WTC11 (cell line): ENCODE measurements around the gene PALB2. TPM values are rescaled to one million over a fixed set of nuclear protein-coding genes. Genes with fewer than 3 reads are reported as not detected.
"Not testable (repeated sequence)": the region's sequence is repeated elsewhere in the genome, so short reads cannot be mapped to it uniquely, and the experiment has no call there.

Source experiments
- ATAC-seq: fragments of 200-7000 bp; cut with Tn5 transposase; 2 replicates; pipeline ENCODE4 v1.10.0; 2021; ENCODE audit warnings: mild to moderate bottlenecking, moderate library complexity
- CTCF ChIA-PET: fragments of 300-600 bp; sonication (Branson Sonifier 250); formaldehyde crosslinking; loops from one replicate; lab custom pipeline; 2021; ENCODE audit warnings: antibody characterized with exemption; lab: Charles Lee
- POLR2A ChIA-PET: fragments of 350-600 bp; sonication (Branson Sonifier 250); formaldehyde crosslinking; loops from one replicate; lab custom pipeline; 2021; ENCODE audit warnings: antibody characterized with exemption; lab: Charles Lee
- DNase-seq: peaks from one replicate; pipeline ENCODE4 v3.0.0; 2021; ENCODE audit warnings: low spot score
- H3K27ac Mint-ChIP-seq: 2 replicates; pipeline ENCODE4 v1.8.0; 2021; ENCODE audit warnings: mixed read lengths
- H3K27me3 Mint-ChIP-seq: 2 replicates; pipeline ENCODE4 v1.8.0; 2021; ENCODE audit warnings: low read depth, mild to moderate bottlenecking, moderate library complexity, mixed read lengths
- H3K36me3 Mint-ChIP-seq: 2 replicates; pipeline ENCODE4 v1.8.0; 2021; ENCODE audit warnings: mixed read lengths
- H3K4me1 Mint-ChIP-seq: 2 replicates; pipeline ENCODE4 v1.8.0; 2022; ENCODE audit warnings: mixed read lengths
- H3K4me3 Mint-ChIP-seq: 2 replicates; pipeline ENCODE4 v1.8.0; 2021; ENCODE audit warnings: mild to moderate bottlenecking, moderate library complexity, mixed read lengths
- H3K9me3 Mint-ChIP-seq: 2 replicates; pipeline ENCODE4 v1.8.0; 2021; ENCODE audit warnings: mixed read lengths
- ARID4B ChIP-seq: sonication (generic); formaldehyde crosslinking; IDR thresholded peaks from 2 replicates; pipeline ENCODE4 v1.8.0; 2023; ENCODE audit warnings: missing genetic modification reagents, mild to moderate bottlenecking, borderline replicate concordance
- ATF1 ChIP-seq: sonication (generic); formaldehyde crosslinking; IDR thresholded peaks from 2 replicates; pipeline ENCODE4 v1.8.1; 2023; ENCODE audit warnings: mild to moderate bottlenecking, moderate library complexity, missing genetic modification reagents
- HMGXB4 ChIP-seq: sonication (generic); formaldehyde crosslinking; IDR thresholded peaks from 2 replicates; pipeline ENCODE4 v1.8.1; 2023; ENCODE audit warnings: mild to moderate bottlenecking, moderate library complexity, missing genetic modification reagents
- JUN ChIP-seq: sonication (generic); formaldehyde crosslinking; IDR thresholded peaks from 2 replicates; pipeline ENCODE4 v1.8.0; 2023; ENCODE audit warnings: mild to moderate bottlenecking, missing genetic modification reagents
- KAT7 ChIP-seq: sonication (generic); formaldehyde crosslinking; IDR thresholded peaks from 2 replicates; pipeline ENCODE4 v1.8.1; 2023; ENCODE audit warnings: missing genetic modification reagents, mild to moderate bottlenecking, borderline replicate concordance
- MLX ChIP-seq: sonication (generic); formaldehyde crosslinking; IDR thresholded peaks from 2 replicates; pipeline ENCODE4 v1.8.1; 2023; ENCODE audit warnings: mild to moderate bottlenecking, missing genetic modification reagents, moderate library complexity
- OVOL2 ChIP-seq: fragments of 250-450 bp; sonication (Bioruptor Pico); IDR thresholded peaks from 2 replicates; pipeline ENCODE4 v1.9.0; 2021; ENCODE audit warnings: mild to moderate bottlenecking, borderline replicate concordance
- PRDM15 ChIP-seq: sonication (generic); formaldehyde crosslinking; IDR thresholded peaks from 2 replicates; pipeline ENCODE4 v1.8.0; 2022; ENCODE audit warnings: missing genetic modification reagents
- ZBTB21 ChIP-seq: sonication (generic); formaldehyde crosslinking; IDR thresholded peaks from 2 replicates; pipeline ENCODE4 v1.8.1; 2023; ENCODE audit warnings: mild to moderate bottlenecking, missing genetic modification reagents, borderline replicate concordance
- ZNF121 ChIP-seq: sonication (generic); formaldehyde crosslinking; IDR thresholded peaks from 2 replicates; pipeline ENCODE4 v1.8.0; 2023; ENCODE audit warnings: missing genetic modification reagents
- ZNF219 ChIP-seq: sonication (generic); formaldehyde crosslinking; IDR thresholded peaks from 2 replicates; pipeline ENCODE4 v1.8.0; 2023; ENCODE audit warnings: missing genetic modification reagents, mild to moderate bottlenecking, borderline replicate concordance
- ZNF396 ChIP-seq: fragments of 250-450 bp; sonication (Bioruptor Pico); IDR thresholded peaks from 2 replicates; pipeline ENCODE4 v1.8.0; 2021; ENCODE audit warnings: mild to moderate bottlenecking, moderate library complexity, borderline replicate concordance
- ZNF416 ChIP-seq: fragments of 250-450 bp; sonication (Bioruptor Pico); IDR thresholded peaks from 2 replicates; pipeline ENCODE4 v1.9.0; 2021; ENCODE audit warnings: mild to moderate bottlenecking, inconsistent platforms
- total RNA-seq: library from RNA; stranded (reverse); gene quantifications from 3 replicates; pipeline ENCODE4 v1.2.3, GENCODE V29; 2021

The PALB2 gene
- total RNA-seq, 1 experiment from 2014 or later = 32.1 TPM

- TF ChIP-seq ZNF121 = peak; percentile 24; the same call in 1 of the 2 replicates
- CTCF ChIA-PET, H3K27ac Mint-ChIP-seq, DNase-seq, H3K4me1 Mint-ChIP-seq, H3K9me3 Mint-ChIP-seq, POLR2A ChIA-PET, ATAC-seq, H3K4me3 Mint-ChIP-seq, H3K27me3 Mint-ChIP-seq: not testable (repeated sequence)
- peaks cover 60% of the 10 kb centered on the region for H3K36me3 Mint-ChIP-seq
These were observed 9.2 kb downstream of the PALB2 start for GRCh38 chr16:23631874-23632273.

- H3K36me3 Mint-ChIP-seq = peaks cover 58% of the 10 kb centered on the region
- no peak for ATAC-seq
- H3K4me3 Mint-ChIP-seq = no peak overlapping the region
- no peak overlapping the region for H3K27ac Mint-ChIP-seq
- no peaks in the 10 kb centered on the region for H3K9me3 Mint-ChIP-seq
- no peaks in the 10 kb centered on the region for H3K4me1 Mint-ChIP-seq
- DNase-seq = no peak
- CTCF ChIA-PET = no interaction called here
- H3K27me3 Mint-ChIP-seq = no peaks in the 10 kb centered on the region
- POLR2A ChIA-PET = no interaction called here
- TF ChIP-seq ATF1 (CRISPR knock-in tag) (no peak), ARID4B (no peak), ZNF219 (CRISPR knock-in tag) (no peak), ZBTB21 (no peak), ZNF416 (no peak), KAT7 (no peak), JUN (CRISPR knock-in tag) (no peak), ZNF396 (CRISPR knock-in tag) (no peak), OVOL2 (CRISPR knock-in tag) (no peak), MLX (no peak)
- TF ChIP-seq, all 79 proteins: peak for 0
These were observed 11.6 kb downstream of the PALB2 start for GRCh38 chr16:23629516-23629915.

- H3K4me3 Mint-ChIP-seq = no peak overlapping the region
- H3K4me1 Mint-ChIP-seq = no peaks in the 10 kb centered on the region
- POLR2A ChIA-PET = no interaction called here
- DNase-seq (no peak), ATAC-seq (no peak)
- H3K36me3 Mint-ChIP-seq = peaks cover 67% of the 10 kb centered on the region
- H3K27ac Mint-ChIP-seq = no peak overlapping the region
- TF ChIP-seq ATF1 (CRISPR knock-in tag) = no peak
- TF ChIP-seq ZNF219 (CRISPR knock-in tag) = no peak
- no peak for TF ChIP-seq HMGXB4 (CRISPR knock-in tag)
- no peak for TF ChIP-seq PRDM15 (CRISPR knock-in tag)
- CTCF ChIA-PET = no interaction called here
- no peaks in the 10 kb centered on the region for H3K9me3 Mint-ChIP-seq
- H3K27me3 Mint-ChIP-seq = no peaks in the 10 kb centered on the region
These were observed 17.0 kb downstream of the PALB2 start for GRCh38 chr16:23624092-23624491.
